ENCODE results near the gene CADM4.
"Not testable (repeated sequence)": the region's sequence is repeated elsewhere in the genome, so short reads cannot be mapped to it uniquely, and the experiment has no call there.

The CADM4 gene

DNA sequence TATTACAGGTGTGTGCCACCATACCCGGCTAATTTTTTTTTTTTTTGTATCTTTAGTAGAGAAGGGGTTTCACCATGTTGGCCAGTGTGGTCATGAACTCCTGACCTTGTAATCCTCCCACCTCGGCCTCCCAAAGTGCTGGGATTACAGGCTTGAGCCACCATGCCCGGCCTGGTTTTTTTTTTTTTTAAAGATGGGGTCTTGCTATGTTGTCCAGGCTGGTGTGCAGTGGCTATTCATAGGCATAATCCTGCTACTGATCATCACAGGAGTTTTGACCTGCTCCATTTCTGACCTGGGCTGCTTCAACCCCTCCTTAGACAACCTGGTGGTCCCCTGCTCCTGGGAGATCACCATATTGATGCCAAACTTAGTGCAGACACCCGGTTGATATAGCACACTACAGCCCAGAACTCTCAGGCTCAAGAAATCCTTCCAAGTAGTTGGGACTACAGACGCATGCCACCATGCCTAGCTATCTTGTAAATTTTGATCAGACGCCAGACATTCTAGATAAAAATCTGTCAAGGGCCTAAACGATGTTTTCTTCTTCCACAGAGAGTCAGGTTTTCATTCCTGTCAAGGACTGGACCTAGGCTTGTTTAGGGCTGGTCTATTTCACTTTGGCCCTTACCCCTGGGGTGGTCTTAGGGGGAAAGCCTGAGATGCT lies 20.8 kb upstream of the CADM4 start:
- H3K27ac ChIP-seq, result no peak overlapping the region
- TF ChIP-seq, protein P1, sequence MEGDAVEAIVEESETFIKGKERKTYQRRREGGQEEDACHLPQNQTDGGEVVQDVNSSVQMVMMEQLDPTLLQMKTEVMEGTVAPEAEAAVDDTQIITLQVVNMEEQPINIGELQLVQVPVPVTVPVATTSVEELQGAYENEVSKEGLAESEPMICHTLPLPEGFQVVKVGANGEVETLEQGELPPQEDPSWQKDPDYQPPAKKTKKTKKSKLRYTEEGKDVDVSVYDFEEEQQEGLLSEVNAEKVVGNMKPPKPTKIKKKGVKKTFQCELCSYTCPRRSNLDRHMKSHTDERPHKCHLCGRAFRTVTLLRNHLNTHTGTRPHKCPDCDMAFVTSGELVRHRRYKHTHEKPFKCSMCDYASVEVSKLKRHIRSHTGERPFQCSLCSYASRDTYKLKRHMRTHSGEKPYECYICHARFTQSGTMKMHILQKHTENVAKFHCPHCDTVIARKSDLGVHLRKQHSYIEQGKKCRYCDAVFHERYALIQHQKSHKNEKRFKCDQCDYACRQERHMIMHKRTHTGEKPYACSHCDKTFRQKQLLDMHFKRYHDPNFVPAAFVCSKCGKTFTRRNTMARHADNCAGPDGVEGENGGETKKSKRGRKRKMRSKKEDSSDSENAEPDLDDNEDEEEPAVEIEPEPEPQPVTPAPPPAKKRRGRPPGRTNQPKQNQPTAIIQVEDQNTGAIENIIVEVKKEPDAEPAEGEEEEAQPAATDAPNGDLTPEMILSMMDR (conservative IDR thresholded peaks at IDR 0.05), result no peak
- no peak for TF ChIP-seq ZFX (IDR thresholded peaks at IDR 0.05)

DNA sequence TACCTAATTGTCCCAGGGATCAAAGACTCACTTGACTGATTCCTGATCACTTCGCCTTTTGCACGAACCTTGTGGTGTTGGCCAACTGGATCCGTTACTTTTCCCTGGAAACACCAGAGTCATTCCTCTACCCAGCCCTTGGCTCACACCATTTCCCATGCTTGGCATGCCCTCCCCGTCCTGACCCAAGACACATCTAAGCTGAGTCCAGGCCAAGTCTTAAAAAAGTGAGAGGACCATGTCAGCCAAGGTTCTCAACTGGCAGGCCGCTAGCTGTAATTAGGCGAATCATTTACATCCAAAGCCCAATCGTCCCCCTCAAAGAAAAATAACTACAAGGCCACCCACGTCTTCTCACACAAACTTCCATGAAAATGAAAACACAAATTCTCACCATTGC lies 18.8 kb upstream of the CADM4 start:
- TF ChIP-seq, protein P1 (conservative IDR thresholded peaks at IDR 0.05), result no peak
- no peak for TF ChIP-seq ZFX (IDR thresholded peaks at IDR 0.05)
- H3K27ac ChIP-seq, result no peak overlapping the region

DNA sequence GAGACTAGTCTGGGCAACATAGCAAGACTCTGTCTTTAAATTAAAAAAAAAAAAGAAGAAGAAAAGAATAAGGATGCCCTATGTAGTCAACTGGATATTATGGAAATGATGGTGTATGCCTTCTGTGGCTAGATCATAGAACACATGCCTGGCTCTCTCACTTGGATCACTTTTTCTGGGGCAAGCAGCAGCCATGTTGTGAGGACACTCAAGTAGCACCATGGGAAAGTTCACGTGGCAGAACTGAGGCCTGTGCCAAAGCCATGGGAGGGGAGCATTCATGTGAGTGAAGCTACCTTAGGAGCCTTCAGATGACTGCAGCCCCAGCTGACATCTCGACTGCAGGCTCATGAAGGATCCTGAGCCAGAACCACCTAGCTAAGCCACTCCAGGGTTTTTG lies 18.4 kb upstream of the CADM4 start:
- TF ChIP-seq, protein P1 (conservative IDR thresholded peaks at IDR 0.05), result no peak
- no peak for TF ChIP-seq ZFX (IDR thresholded peaks at IDR 0.05)
- no peak overlapping the region for H3K27ac ChIP-seq

DNA sequence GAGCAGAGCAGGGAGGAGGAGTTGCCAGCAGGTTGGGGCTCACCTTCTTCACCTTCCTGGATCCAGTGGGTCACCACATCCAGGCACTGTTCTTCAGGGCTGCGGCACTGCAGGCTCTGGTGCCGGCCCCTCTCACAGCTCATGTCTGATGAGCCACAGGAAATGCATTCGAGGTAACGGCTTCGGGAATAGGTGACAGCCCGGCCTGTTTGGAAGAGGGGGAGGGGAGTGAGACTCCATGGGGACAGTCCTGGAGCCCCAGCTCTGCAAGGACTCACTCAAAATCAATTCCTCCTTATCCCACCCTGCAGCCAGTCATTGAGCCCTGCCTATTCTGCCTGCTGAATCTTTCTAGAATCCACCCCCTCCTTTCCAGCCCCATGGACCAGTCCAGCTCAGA lies 16.8 kb upstream of the CADM4 start:
- no peak overlapping the region for H3K27ac ChIP-seq
- TF ChIP-seq, protein P1 (conservative IDR thresholded peaks at IDR 0.05), result no peak
- TF ChIP-seq ZFX (IDR thresholded peaks at IDR 0.05), result no peak

DNA sequence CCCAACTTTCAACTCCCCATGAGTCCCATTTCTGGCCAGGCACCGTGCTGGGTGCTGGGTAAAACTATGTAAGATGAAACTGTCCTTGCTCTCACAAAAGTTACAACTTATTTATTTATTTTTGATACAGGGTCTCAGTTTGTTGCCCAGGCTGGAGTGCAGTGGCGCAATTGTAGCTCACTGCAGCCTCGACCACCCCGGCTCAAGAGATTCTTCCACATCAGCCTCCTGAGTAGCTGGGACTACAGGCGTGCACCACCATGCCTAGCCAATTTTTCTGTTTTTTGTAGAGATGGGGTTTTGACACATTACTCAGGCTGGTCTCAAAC lies 12.9 kb upstream of the CADM4 start:
- no peak for TF ChIP-seq ZFX (IDR thresholded peaks at IDR 0.05)
- TF ChIP-seq, protein P1 (conservative IDR thresholded peaks at IDR 0.05), result peak; percentile 42
- no peak overlapping the region for H3K27ac ChIP-seq

DNA sequence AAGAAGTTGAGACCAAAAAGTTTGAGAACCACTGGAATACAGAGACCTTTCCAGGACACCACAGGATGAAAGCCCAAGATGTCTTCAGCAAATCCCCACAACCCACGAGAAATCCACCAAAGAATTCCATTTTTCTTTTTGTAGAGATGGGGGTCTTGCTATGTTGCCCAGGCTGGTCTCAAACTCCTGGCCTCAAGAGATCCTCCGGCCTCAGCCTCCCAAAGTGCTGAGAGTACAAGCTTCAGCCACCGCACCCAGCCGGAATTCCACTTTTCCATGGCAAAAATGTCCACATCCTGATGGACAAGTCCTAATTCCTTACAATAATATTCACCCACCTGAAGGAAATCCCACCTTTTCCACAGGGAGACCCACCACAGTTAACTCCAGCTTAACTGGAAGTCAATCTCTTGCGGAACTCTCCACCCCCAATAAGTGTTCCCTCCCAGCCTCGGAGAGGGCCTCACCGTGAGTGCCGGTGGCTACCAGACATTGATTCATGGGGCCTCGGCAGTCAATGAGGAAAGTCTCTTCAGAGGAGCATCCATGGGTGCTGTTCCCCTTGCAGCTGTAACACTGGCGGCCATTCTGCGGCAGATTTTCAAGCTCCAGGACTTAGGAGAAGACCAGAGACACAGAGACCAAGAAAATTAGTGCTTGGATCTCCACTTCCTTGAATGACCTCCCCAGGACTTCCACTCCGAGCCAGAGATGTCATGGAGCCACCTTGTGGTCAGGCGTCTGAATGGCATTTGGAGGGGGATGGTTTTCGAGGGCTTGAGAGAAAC lies 12.3 kb upstream of the CADM4 start:
- H3K27ac ChIP-seq, result no peak overlapping the region
- TF ChIP-seq, protein P1 (conservative IDR thresholded peaks at IDR 0.05), result peak; percentile 70
- no peak for TF ChIP-seq ZFX (IDR thresholded peaks at IDR 0.05)

DNA sequence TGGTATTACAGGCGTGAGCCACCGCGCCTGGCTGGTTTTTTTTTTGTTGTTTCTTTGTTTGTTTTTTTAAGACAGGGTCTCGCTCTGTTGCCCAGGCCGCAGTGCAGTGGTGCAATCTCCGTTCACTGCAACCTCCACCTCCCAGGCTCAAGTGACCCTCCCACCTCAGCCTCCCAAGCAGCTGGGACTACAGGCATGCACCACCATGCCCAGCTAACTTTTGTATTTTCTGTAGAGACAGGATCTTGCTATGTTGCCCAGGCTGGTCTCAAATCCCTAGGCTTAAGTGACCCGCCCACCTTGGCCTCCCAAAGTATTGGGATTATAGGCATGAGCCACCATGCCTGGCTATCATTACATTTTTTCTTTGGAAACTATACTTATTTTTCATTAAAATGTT lies 10.6 kb upstream of the CADM4 start:
- H3K27ac ChIP-seq, result not testable (repeated sequence)

DNA sequence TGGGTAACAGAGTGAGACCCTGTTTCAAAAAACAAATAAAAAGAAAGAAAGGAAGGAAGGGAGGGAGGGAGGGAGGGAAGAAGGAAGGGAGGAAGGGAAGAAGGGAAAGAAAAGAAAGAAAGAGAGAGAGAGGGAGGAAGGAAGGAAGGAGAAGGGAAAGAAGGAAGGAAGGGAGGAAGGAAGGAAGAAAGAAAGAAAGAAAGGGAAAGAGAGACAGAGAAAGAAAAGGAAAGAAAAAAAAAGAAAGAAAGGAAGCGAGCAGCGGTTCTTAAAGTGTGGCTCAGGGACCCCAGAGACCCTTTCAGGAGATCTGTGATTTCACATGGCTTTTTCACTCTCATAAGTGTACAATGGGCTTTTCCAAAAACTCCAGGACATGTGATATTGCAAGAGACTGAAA lies 9.9 kb upstream of the CADM4 start:
- H3K27ac ChIP-seq, result no peak overlapping the region
- no peak for TF ChIP-seq ZFX (IDR thresholded peaks at IDR 0.05)
- TF ChIP-seq, protein P1 (conservative IDR thresholded peaks at IDR 0.05), result no peak
